HEK293T (cell line): ENCODE results near the gene CCNK.

Experiments
- CTCF ChIA-PET: fragments of 350-600 bp; formaldehyde crosslinking; extraction: SDS; loops from one replicate; lab custom pipeline; 2021; ENCODE audit warnings: antibody characterized with exemption, inconsistent platforms; lab: Yijun Ruan, JAX
- POLR2A ChIA-PET: fragments of 350-600 bp; formaldehyde crosslinking; extraction: SDS; loops from one replicate; lab custom pipeline; 2020; ENCODE audit warnings: antibody characterized with exemption, inconsistent platforms; lab: Yijun Ruan, JAX
- DNase-seq: peaks from one replicate; pipeline ENCODE4 v3.0.0; 2012; ENCODE audit warnings: mixed read lengths; ENCODE audit errors: extremely low spot score
- ARNT ChIP-seq: fragments of 450-650 bp; IDR thresholded peaks from 2 replicates; pipeline ENCODE4 v1.6.1; 2017; ENCODE audit warnings: mild to moderate bottlenecking
- BHLHE40 ChIP-seq: fragments of 450-650 bp; IDR thresholded peaks from 2 replicates; pipeline ENCODE4 v1.6.1; 2016; ENCODE audit warnings: mild to moderate bottlenecking, moderate library complexity, borderline replicate concordance
- CTBP1 ChIP-seq: fragments of 450-650 bp; IDR thresholded peaks from 2 replicates; pipeline ENCODE4 v1.6.1; 2016; ENCODE audit warnings: borderline replicate concordance
- ELF4 ChIP-seq: fragments of 450-650 bp; IDR thresholded peaks from 2 replicates; pipeline ENCODE4 v1.6.1; 2017; ENCODE audit warnings: antibody characterized with exemption
- FOXA1 ChIP-seq: fragments of 450-650 bp; IDR thresholded peaks from 2 replicates; pipeline ENCODE4 v1.6.1; 2016; ENCODE audit warnings: mild to moderate bottlenecking
- FOXK2 ChIP-seq: fragments of 450-650 bp; IDR thresholded peaks from 2 replicates; pipeline ENCODE4 v1.6.1; 2016; ENCODE audit warnings: mild to moderate bottlenecking
- FOXM1 ChIP-seq: fragments of 450-650 bp; IDR thresholded peaks from 2 replicates; pipeline ENCODE4 v1.6.1; 2017; ENCODE audit warnings: mild to moderate bottlenecking, borderline replicate concordance
- HDGF ChIP-seq: fragments of 450-650 bp; IDR thresholded peaks from 2 replicates; pipeline ENCODE4 v1.6.1; 2017; ENCODE audit warnings: antibody characterized with exemption, borderline replicate concordance
- L3MBTL2 ChIP-seq: fragments of 450-650 bp; conservative IDR thresholded peaks from 2 replicates; pipeline ENCODE4 v1.6.1; 2016; ENCODE audit warnings: mild to moderate bottlenecking
- LEF1 ChIP-seq: fragments of 450-650 bp; IDR thresholded peaks from 2 replicates; pipeline ENCODE4 v1.6.1; 2017; ENCODE audit warnings: mild to moderate bottlenecking, borderline replicate concordance
- NFRKB ChIP-seq: fragments of 450-650 bp; IDR thresholded peaks from 2 replicates; pipeline ENCODE4 v1.6.1; 2016; ENCODE audit warnings: mild to moderate bottlenecking, moderate library complexity
- SP1 ChIP-seq: fragments of 450-650 bp; IDR thresholded peaks from 2 replicates; pipeline ENCODE4 v1.6.1; 2017
- SUZ12 ChIP-seq: fragments of 450-650 bp; IDR thresholded peaks from 2 replicates; pipeline ENCODE4 v1.6.1; 2016; ENCODE audit warnings: mild to moderate bottlenecking
- TARDBP ChIP-seq: fragments of 450-650 bp; IDR thresholded peaks from 2 replicates; pipeline ENCODE4 v1.6.1; 2016
- ZNF384 ChIP-seq: fragments of 450-650 bp; IDR thresholded peaks from 2 replicates; pipeline ENCODE4 v1.6.1; 2016
- TF ChIP-seq, protein P1 (sequence below): fragments of 450-650 bp; IDR thresholded peaks from 2 replicates; pipeline ENCODE4 v1.6.1; 2016

CCNK gene

GRCh38 chr14:99514552-99515300 lies 33.5 kb downstream of the CCNK start:
- POLR2A ChIA-PET: no interaction called here
- CTCF ChIA-PET: no interaction called here
- no peak for TF ChIP-seq LEF1
- no peak for TF ChIP-seq SUZ12
- no peak for TF ChIP-seq ZNF384
- TF ChIP-seq TARDBP: no peak
- TF ChIP-seq ELF4: no peak
- TF ChIP-seq CTBP1: no peak
- no peak for TF ChIP-seq FOXA1
- no peak for TF ChIP-seq SP1
- no peak for TF ChIP-seq FOXK2
- TF ChIP-seq L3MBTL2: no peak
- TF ChIP-seq ARNT: no peak
- DNase-seq: no peak

DNA sequence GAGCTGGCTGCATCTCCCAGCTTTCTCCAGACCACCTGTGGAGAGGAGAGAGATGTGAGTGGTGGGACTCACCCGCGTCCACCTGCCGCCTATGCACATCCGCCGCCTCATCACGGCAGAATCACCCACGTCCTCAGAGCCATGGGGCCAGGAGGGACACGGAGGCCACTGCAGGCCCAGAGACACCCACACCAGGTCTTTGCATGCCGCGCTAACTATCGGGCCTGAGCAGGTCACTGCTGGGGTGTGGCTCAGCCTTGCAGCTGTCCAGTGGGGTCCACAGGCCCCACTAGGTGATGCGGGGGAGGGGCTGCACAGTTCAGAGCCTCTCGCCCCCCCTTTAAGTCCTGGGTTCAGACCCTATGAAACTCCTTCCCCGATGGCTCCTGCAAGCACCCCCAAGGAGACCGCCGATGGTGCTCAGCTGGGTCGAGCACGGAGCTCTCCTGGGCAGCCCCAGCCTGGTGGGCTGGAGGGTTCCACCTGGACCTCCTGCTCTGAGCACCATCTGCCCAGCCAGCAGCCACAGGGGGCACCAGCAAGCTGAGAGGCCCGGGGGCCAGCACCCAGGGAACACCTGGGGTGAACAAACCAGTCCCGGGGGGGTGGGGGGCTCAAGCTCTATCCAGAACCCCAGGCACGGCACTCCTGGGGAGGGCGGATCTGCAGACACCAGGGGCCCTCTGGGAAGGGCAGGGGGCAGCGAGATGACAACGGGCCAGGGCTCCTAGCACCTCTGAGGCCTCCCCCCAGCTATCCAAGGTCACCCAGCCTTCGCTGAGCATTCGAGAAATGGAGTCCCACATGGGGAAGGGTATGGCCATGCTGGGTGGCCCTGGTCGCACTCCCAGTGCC lies 34.3 kb downstream of the CCNK start:
- no peak for DNase-seq
- TF ChIP-seq FOXA1 (no peak), SP1 (no peak), BHLHE40 (no peak), HDGF (no peak), FOXK2 (no peak)
- ChIA-PET POLR2A (no interaction called here), CTCF (no interaction called here)

- CTCF ChIA-PET: no interaction called here
These were observed 35.1 kb downstream of the CCNK start for GRCh38 chr14:99516156-99516870.

GRCh38 chr14:99516871-99517642 lies 35.8 kb downstream of the CCNK start:
- no peak for DNase-seq
- TF ChIP-seq CTBP1 (no peak), NFRKB (no peak)
- TF ChIP-seq, protein P1, sequence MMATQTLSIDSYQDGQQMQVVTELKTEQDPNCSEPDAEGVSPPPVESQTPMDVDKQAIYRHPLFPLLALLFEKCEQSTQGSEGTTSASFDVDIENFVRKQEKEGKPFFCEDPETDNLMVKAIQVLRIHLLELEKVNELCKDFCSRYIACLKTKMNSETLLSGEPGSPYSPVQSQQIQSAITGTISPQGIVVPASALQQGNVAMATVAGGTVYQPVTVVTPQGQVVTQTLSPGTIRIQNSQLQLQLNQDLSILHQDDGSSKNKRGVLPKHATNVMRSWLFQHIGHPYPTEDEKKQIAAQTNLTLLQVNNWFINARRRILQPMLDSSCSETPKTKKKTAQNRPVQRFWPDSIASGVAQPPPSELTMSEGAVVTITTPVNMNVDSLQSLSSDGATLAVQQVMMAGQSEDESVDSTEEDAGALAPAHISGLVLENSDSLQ: no peak
- CTCF ChIA-PET: interaction anchor here (1.4 to 1.6 kb wide), 2 partner anchors 111 to 124 kb away, joined by 5 to 6 read pairs; no protein-coding TSS in a partner anchor
- POLR2A ChIA-PET: no interaction called here

More at GRCh38 chr14:99516156-99516870, 35.1 kb downstream of the CCNK start:
- POLR2A ChIA-PET: no interaction called here
- TF ChIP-seq ZNF384: no peak
- no peak for TF ChIP-seq HDGF
- no peak for TF ChIP-seq SUZ12
- no peak for TF ChIP-seq SP1
- TF ChIP-seq FOXM1: no peak
- TF ChIP-seq TARDBP: no peak
- no peak for TF ChIP-seq FOXK2
- TF ChIP-seq ARNT: no peak
- no peak for TF ChIP-seq ELF4
- TF ChIP-seq, protein P1: no peak
- no peak for TF ChIP-seq NFRKB
- no peak for TF ChIP-seq FOXA1
- no peak for TF ChIP-seq BHLHE40
- DNase-seq: no peak

- no peak for DNase-seq
- ChIA-PET POLR2A (no interaction called here), CTCF (interaction anchor here (1.4 to 1.6 kb wide), 2 partner anchors 111 to 125 kb away, joined by 5 to 6 read pairs; no protein-coding TSS in a partner anchor)
- no peak for TF ChIP-seq SUZ12
- TF ChIP-seq L3MBTL2: no peak
- no peak for TF ChIP-seq HDGF
- no peak for TF ChIP-seq TARDBP
- no peak for TF ChIP-seq FOXA1
- TF ChIP-seq ZNF384: no peak
- TF ChIP-seq BHLHE40: no peak
- no peak for TF ChIP-seq FOXM1
These were observed 36.6 kb downstream of the CCNK start for GRCh38 chr14:99517643-99518381.
